ENCODE data around the gene PDSS2. TPM values are rescaled to one million over a fixed set of nuclear protein-coding genes. Genes with fewer than 3 reads are reported as not detected.

Gene PDSS2
- total and polyA plus RNA-seq, 2 of the 4 experiments (the other 2 are of a cell fraction): 8.6 to 9.2 TPM

- no peak overlapping the region for H4K8ac ChIP-seq (ENCODE audit: low read depth in 2 of 2, low read length in 2 of 2)
- no peak overlapping the region for H3K18ac ChIP-seq (ENCODE audit: low read depth, low read length)
- H3K4ac ChIP-seq (ENCODE audit: low read depth, low read length): no peak overlapping the region
- TF ChIP-seq ELK1 (IDR thresholded peaks at IDR 0.05; ENCODE audit: borderline replicate concordance, low read depth, low read length) (no peak), MAFK (IDR thresholded peaks at IDR 0.05; ENCODE audit: low read depth, low read length) (no peak), SMC3 (IDR thresholded peaks at IDR 0.05; ENCODE audit: low read depth, low read length) (no peak), NFE2L2 (IDR thresholded peaks at IDR 0.05; ENCODE audit: low read depth, low read length) (no peak), CEBPB (IDR thresholded peaks at IDR 0.05; ENCODE audit: low read depth, low read length) (no peak), MXI1 (IDR thresholded peaks at IDR 0.05; ENCODE audit: borderline replicate concordance, low read depth, low read length) (no peak), FOS (IDR thresholded peaks at IDR 0.05; ENCODE audit: low read depth, low read length) (no peak), RFX5 (IDR thresholded peaks at IDR 0.05; ENCODE audit: low read depth, low read length) (no peak), POLR2A (IDR thresholded peaks at IDR 0.05; ENCODE audit: low read depth, low read length) (no peak), MAZ (IDR thresholded peaks at IDR 0.05; ENCODE audit: borderline replicate concordance, low read depth, low read length) (no peak), CHD1 (IDR thresholded peaks at IDR 0.05; ENCODE audit: low read depth, low read length) (no peak), USF2 (IDR thresholded peaks at IDR 0.05; ENCODE audit: low read depth, low read length) (no peak), RAD21 (IDR thresholded peaks at IDR 0.05; ENCODE audit: low read length) (no peak), RCOR1 (IDR thresholded peaks at IDR 0.05; ENCODE audit: insufficient replicate concordance, low read length) (no peak)
- TF ChIP-seq, protein P1, sequence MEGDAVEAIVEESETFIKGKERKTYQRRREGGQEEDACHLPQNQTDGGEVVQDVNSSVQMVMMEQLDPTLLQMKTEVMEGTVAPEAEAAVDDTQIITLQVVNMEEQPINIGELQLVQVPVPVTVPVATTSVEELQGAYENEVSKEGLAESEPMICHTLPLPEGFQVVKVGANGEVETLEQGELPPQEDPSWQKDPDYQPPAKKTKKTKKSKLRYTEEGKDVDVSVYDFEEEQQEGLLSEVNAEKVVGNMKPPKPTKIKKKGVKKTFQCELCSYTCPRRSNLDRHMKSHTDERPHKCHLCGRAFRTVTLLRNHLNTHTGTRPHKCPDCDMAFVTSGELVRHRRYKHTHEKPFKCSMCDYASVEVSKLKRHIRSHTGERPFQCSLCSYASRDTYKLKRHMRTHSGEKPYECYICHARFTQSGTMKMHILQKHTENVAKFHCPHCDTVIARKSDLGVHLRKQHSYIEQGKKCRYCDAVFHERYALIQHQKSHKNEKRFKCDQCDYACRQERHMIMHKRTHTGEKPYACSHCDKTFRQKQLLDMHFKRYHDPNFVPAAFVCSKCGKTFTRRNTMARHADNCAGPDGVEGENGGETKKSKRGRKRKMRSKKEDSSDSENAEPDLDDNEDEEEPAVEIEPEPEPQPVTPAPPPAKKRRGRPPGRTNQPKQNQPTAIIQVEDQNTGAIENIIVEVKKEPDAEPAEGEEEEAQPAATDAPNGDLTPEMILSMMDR (conservative IDR thresholded peaks at IDR 0.05; ENCODE audit: low read depth, low read length): no peak
- H2AK9ac ChIP-seq (replicated peaks; ENCODE audit: low read depth, low read length, poor library complexity): no peak overlapping the region
- H4K20me1 ChIP-seq (ENCODE audit: insufficient read depth, low read length): no peaks in the 10 kb centered on the region
- H3K4me2 ChIP-seq (ENCODE audit: low read depth, low read length): no peak overlapping the region
- no peak overlapping the region for H3K23ac ChIP-seq (ENCODE audit: low read depth, low read length)
- DNase-seq: no peak
- no CpG with 5 or more reads among the region's 2 CpGs for WGBS, 2 experiments (ENCODE audit: extremely low coverage in 2 of 2, insufficient read length in 1 of 2)
- dilution Hi-C loops (cut with HindIII; ENCODE audit: low sequenced_read_pairs, unreplicated experiment): no loop called here
- no peak overlapping the region for H4K91ac ChIP-seq (ENCODE audit: insufficient read depth, low read depth, low read length)
- no peaks in the 10 kb centered on the region for H3K36me3 ChIP-seq (ENCODE audit: control insufficient read depth, insufficient read depth, low read length)
- no peak overlapping the region for H3K27ac ChIP-seq (ENCODE audit: insufficient read depth, low read length)
- no peak overlapping the region for H3K4me3 ChIP-seq (ENCODE audit: insufficient read depth, low read depth, low read length)
- no peak overlapping the region for H3K56ac ChIP-seq (ENCODE audit: extremely low read depth, insufficient read depth, low read length)
- H3K9me1 ChIP-seq (ENCODE audit: insufficient read depth, low read length): peaks cover 7% of the 10 kb centered on the region
- CTCF ChIA-PET: interaction anchor here (0.6 to 0.7 kb wide), 3 partner anchors 13 to 131 kb away, joined by 3 read pairs; no protein-coding TSS in a partner anchor
- POLR2A ChIA-PET (ENCODE audit: unreplicated experiment): no interaction called here
- H4K5ac ChIP-seq (ENCODE audit: low read depth, low read length): no peak overlapping the region
- peaks cover 0 to 3% of the 10 kb centered on the region in 2 experiments; a peak in 2 of 4 replicates for H3K79me1 ChIP-seq (ENCODE audit: low read depth in 1 of 2, low read length in 2 of 2)
- ATAC-seq (ENCODE audit: low read depth): no peak
- H3K4me1 ChIP-seq (ENCODE audit: control insufficient read depth, insufficient read depth, low read length): peaks cover 3% of the 10 kb centered on the region
- no peak overlapping the region for H3K9ac ChIP-seq (ENCODE audit: low read depth, low read length)
- no peaks in the 10 kb centered on the region for H3K27me3 ChIP-seq (ENCODE audit: control insufficient read depth, insufficient read depth, low read length)
- no peak overlapping the region for H2BK15ac ChIP-seq (ENCODE audit: low read depth, low read length)
- intact Hi-C loops (cut with micrococcal nuclease): no loop called here
- no peak overlapping the region for H2AK5ac ChIP-seq (ENCODE audit: low read depth, low read length)
- no TSS peak for BruUV-seq (replicated peaks)
- H2BK5ac ChIP-seq (ENCODE audit: low read depth, low read length, poor library complexity, severe bottlenecking): no peak overlapping the region
- H3K9me3 ChIP-seq (ENCODE audit: control insufficient read depth, insufficient read depth, low read length): no peaks in the 10 kb centered on the region
- no peak overlapping the region for H2BK20ac ChIP-seq (ENCODE audit: low read depth, low read length)
- H2BK120ac ChIP-seq (ENCODE audit: low read depth, low read length): no peak overlapping the region
- H3K14ac ChIP-seq (replicated peaks; ENCODE audit: low read depth, low read length): no peak overlapping the region
- in situ Hi-C loops (cut with MboI; ENCODE audit: low sequenced_read_pairs): no loop called here
- H2AFZ ChIP-seq (replicated peaks; ENCODE audit: low read length, poor library complexity): no peak overlapping the region
Observed at GRCh38 chr6:107342144-107342543, 117.2 kb downstream of the PDSS2 start.

All from IMR-90 (cell line).